Fibroblast of skin of right biceps (primary cell): Measurements from ENCODE around the gene PRR36.
"Not testable (repeated sequence)": the region's sequence is repeated elsewhere in the genome, so short reads cannot be mapped to it uniquely, and the experiment has no call there.

ENCODE experiments used
- DNase-seq: peaks from one replicate; pipeline ENCODE4 v3.0.0-alpha.2; 2013

The PRR36 gene

DNA sequence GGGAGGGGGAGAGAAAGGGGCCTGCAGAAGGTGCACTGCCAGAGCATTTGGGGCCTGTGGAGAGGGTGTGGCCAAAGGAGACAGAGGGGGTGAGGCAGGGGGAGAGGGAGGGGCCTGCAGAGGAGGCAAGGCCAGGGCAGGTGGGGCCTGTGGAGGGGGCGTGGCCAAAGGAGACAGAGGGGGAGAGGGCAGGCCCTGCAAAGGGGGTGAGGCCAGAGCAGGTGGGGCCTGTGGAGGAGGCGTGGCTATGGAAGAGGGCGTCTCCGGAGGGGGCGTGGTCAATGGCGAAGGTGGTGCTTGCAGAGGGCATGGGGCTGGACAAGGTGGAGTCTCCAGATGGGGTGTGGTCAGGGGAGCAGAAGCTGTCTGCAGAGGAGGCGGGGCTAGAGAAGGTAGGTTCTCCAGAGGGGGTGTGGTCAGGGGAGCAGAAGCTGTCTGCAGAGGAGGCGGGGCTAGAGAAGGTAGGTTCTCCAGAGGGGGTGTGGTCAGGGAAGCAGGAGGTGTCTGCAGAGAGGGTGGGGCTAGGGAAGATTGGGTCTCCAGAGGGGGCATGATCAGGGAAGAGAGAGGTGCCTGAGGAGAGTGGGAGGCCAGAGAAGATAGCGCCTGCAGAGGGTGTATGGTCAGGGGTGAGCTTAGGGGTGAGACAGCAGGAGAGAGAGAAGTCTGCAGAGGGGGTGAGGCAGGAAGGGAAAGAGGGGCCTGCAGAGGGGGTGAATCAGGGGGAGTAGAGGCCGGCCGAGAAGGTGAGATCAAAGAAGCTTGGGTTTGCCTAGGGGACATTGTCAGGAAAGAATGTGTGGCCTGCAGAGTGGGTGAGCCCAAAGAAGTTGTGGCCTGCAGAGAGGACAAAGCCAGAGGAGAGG, 3.4 kb downstream of the PRR36 start:
- peak; percentile 53 for DNase-seq

DNA sequence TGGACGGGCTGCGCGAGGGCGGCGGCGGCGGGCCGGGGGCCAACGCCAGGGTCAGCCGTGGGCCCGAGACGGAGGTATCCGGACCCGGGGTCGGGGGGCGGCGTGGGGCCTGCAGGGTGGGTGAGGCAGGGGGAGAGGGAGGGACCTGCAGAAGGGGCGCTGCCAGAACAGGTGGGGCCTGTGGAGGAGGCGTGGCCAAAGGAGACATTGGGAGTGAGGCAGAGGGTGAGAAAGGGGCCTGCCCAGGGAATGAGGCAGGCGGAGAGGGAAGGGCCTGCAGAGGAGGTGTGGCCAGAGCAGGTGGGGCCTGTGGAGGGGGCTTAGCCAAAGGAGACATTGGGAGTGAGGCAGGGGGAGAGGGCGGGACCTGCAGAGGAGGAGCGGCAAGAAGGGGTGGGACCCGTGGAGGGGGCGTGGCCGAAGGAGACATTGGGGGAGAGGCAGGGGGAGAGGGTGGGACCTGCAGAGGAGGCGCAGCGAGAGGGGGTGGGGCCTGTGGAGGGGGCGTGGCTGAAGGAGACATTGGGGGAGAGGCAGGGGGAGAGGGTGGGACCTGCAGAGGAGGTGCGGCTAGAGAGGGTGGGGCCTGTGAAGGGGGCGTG, 4.2 kb downstream of the PRR36 start:
- DNase-seq = peak; percentile 45

DNA sequence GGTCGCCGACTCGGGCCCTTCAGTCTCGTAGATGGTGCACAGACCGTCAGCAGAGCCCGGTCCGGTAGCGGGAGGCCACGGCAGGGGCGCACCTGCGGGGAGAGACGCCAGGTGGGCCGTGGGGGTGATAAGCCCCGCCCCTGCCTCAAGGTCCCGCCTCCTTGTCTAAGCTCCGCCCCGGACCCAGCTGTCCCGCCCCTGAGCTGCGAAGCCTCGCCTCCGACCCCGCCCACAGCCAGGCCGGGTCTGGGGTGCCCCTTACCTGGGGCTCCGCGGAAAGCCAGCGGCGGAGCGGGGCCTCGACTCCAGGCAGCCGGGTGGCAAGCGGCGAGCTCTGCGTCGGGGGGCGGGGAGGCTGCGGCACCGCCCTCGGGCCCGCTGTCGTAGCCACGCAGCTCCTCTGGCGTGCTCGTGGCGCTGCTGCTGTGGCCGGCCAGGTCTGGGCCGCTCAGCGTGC, 4.7 kb downstream of the PRR36 start:
- peak; percentile 34 for DNase-seq

DNA sequence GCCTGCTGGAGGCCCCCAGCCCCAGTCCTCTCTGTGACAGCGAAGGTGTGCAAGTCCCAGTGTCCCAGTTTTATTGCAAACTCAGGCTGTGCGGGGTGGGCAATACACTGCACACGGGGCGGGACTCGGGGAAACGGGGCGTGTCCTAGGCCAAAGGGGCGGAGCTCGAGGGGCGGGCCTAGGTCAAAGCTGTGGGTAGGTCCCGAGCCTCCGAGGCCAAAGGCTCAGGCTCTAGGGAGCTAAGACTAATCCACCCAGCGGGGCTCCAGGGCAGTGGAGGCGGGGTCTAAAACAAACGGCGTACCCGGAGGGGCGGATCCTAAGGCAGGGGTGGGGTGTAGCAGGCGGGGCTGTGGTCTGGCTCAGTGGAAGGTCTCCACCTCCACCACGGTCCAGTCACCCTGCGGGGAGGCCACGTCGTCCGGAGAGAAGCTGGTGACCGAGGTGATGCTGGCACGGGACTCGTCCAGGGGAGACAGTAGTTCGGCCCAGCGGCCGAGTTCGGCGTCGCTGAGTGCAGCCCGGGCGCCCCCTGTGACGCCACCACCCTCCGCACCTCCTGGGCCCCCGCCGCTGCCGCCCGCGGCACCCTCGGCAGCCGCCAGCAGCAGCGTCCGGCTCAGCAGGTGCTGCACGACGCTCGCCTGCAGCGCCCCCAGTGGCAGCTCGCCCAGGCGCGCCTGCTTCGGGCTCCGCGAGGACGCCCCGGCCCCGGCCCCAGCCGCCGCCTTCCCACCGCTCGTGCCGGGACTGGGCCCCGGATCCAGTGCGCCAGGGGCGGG, 5.3 kb downstream of the PRR36 start:
- peak; percentile 57 for DNase-seq

DNA sequence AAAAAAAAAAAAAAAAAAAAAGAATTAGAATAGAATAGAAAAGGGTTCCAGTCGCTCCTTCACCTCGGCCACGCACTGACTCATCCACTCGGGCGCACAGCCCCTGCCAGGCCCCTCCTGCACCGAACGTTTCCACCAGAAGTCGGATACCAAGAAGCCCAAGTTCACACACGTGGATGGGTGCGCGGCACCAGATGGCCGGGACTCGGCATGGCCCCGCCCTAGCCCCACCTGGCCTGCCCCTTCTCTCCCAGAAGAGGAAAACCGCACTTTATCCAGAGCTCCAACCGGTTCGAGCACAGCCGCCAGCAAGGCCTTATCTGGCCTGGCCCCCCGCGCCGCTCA, 5.9 kb downstream of the PRR36 start:
- DNase-seq = no peak

DNA sequence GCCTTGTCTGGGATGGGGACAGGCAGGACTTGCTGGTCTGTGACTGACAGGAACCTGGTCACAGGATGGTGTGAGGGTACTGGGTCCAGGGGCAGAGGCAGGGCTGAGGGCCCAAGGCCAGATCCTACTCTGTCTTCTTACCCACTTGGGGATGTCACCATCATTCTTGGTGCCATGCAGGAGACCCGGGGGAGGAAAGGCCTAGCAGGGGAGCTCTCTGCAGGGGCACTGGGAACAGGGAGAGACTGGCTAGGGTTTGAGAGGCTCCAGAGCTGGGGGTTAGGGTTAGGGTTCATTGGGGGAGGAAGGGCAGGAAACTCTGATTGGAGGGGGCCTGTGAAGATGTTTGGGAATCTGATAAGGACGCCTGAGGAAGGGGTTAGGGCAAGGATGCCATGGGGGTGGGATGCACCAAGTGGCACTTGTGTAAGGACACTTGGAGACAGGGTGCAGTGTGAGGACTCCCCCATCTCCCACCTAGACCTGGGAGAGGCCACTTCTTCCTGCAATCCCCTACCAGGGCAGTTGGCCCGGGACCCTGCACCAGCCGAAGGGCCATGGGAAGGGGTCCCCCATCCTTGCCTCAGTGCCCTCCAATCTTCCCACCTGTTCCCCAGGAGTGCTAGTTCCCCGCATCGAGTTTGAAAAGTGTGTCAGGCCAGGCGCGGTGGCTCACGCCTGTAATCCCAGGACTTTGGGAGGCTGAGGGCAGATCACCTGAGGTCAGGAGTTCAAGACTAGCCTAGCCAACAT, 6.9 kb downstream of the PRR36 start:
- DNase-seq = no peak

DNA sequence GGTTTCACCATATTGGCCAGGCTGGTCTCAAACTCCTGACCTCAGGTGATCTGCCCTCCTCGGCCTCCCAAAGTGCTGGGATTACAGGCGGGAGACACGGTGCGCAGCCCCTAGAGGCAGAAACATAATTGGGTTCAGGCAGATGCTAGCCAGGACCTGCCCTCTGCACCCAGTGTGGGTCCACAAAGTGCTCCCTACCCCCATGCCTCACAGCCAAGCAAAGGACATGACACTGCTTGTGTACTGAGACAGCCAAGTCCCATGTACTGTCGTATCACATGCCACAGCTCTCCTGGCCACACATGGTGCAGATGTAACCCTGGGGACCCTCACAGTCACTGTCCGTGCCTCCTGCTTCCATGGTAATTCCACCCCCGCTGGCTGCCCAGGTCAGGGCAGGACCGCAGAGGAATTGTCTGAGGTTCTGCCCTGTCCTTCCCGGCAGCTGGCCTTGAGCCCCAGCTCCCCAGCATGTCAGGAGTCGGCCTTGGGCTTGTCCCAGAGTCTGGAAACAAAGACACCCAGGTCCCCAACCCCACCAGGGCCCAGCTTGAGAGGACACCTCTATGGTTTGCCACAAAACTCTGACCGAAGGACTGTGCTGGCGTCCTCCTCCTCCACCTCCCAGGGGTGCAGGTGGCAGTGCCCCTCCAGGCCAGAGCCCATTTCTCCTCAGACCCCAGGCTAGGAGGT, 7.6 kb downstream of the PRR36 start:
- no peak for DNase-seq

DNA sequence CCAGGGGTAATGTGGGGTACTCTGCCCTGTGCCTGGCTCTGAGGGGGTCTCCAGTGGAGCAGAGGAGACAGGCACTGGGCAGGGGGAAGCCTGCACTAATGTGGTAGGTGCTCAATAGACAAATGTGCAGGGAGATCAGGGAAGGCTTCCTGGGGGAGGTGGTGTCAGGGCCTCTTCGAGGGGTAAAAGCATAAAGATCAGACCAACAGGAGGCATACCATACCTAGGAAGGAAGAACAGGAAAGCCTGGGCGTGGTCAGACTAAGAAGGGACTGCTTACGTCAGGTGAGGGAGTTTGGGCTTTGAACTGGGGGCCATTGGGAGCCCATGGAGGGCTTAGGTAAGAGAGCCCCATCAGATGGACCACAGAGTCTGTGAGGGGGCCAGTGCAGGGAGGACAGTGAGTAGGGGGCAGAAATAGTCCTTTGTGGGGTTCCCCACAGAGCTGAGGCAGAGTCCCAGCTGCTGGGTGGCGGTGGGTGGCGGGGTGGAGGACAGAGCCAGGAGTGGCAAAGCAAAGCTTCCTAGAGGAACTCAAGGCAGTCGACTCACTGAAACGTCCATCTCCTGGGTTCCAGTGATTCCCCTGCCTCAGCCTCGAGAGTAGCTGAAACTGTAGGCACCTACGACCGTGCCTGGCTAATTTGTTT, 8.8 kb downstream of the PRR36 start:
- no peak for DNase-seq

DNA sequence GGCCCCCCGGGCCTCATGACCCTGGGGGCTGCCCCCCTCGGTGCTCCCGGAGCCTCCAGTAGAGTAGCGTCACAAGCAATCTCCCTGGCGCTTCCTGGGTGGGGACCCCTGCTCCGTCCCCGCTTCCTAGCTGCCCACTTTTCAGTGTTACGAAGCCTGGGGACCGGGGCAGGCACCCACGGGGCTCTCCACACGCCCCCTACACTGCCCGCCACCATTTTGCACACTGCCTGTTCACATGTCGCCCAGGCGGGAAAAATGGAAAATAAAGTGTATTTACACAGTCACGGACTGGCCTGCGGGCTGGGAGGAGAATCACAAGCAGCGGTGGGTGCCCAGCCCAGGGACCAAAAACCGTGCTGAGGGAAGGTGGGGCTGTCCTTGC, 9.5 kb downstream of the PRR36 start:
- no peak for DNase-seq

DNA sequence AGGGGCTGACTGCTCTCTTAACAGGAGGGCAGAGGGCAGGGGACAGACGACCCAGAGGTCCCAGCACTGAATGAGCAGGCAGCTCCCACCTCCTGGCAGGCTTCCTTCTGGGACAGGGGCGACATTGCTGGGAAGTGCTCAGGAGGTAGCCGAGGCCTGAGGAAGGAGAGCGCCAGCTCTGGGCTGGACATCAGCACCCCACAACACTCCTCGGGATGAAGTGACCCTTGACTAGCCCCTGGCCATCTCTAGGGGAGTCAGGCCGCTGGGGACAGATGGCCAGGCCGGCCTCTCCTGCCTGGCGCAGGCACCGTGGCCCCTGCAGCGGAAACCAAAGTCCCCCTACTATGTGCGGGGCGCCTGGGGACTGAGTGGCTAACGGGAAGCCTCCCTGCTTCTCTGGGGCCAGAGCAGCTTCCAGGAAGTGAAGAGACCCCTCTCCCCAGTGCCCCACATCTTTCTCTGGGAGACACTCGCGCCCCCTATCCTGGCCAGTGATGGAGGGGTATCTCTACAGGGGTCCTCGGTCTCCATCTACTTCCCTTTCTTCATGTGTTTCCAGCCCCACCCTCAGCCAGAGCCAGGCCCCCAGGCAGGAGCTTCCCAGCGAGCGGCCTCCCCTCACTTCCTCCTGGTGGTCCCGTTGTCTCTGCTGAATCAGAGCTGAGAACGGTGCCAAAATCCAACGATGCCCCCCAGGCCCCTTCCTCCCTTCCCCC, 10.1 kb downstream of the PRR36 start:
- DNase-seq = no peak

DNA sequence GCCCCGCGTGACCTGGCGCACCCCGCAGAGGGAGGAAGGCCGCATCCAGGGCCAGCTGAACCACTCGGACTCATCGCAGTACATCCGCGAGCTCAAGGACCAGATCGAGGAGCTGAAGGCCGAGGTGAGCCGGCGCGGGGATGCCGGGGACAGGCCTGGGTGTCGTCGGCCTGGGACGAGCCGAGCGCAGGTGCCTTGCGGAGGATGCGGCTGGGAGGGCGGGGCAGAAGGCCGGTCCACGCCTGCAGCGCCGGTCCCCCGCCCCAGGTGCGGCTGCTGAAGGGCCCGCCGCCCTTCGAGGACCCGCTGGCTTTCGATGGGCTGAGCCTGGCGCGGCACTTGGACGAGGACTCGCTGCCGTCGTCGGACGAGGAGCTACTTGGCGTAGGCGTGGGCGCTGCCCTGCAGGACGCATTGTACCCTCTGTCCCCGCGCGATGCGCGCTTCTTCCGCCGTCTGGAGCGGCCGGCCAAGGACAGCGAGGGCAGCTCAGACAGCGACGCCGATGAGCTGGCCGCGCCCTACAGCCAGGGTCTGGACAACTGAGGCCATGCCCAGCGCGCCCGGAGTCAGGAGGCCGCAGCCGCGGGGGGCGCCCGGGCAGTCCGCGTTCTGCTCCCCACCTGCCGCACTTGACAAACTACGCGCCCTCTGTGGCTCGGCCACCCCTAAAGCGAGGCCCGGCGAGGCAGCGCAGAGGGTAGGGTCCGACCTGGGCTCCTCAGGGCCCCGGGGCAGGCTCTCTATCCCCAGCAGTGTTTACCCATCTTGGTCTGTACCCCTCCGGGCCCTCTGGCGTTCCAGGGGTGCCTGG, 10.8 kb downstream of the PRR36 start:
- no peak for DNase-seq

DNA sequence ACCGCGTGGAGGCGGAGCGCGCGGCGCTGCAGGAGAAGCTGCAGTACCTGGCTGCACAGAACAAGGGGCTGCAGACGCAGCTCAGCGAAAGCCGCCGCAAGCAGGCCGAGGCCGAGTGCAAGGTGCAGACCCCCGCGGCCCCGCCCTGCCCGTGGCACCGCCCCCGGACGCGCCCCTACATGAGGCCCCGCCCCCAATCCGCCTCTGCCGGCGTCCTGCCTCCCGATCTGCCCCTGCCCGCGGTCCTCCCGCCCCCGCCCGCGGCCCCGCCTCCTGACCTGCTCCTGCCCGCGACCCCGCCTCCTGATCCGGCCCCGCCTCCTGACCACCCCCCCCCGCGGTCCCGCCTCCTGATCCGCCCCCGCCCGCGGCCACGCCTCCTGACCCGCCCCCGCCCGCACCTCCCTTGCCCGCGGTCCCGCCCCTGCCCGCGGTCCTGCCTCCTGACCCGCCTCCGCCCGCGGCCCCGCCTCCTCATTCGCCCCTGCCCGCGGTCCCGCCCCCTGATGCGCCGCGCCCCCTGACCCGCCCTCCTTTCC, 11.7 kb downstream of the PRR36 start:
- peak; percentile 64 for DNase-seq

DNA sequence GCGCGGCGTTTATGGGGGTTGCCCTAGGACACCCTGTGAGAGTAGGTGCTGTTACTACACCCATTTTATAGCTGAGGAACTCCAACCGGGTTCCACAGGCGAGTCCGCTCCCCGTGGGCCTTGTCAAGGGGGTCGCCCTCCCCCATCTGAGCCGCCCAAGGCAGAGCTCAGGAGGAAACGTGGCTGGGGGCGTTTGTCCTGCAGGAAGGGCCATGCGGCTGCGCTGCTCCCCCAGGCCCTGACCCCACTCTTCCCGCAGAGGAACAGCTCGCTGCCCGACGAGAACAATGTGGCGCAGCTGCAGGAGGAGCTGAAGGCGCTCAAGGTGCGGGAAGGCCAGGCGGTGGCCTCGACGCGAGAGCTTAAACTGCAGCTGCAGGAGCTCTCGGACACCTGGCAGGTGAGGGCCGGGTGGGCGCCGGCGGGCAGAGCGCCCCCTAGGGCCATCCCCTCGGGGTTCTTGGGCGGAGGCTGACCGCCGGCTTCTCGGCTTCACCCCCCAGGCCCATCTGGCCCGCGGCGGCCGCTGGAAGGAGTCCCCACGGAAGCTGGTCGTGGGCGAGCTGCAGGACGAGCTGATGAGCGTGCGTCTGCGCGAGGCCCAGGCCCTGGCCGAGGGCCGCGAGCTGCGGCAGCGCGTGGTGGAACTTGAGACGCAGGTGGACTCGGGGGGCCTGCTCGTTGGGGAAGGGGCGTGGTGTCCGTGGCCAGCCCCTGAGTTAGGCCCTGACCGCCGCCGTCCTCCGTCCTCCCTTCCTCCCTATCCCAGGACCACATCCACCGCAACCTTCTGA, 12.4 kb downstream of the PRR36 start:
- DNase-seq = no peak

DNA sequence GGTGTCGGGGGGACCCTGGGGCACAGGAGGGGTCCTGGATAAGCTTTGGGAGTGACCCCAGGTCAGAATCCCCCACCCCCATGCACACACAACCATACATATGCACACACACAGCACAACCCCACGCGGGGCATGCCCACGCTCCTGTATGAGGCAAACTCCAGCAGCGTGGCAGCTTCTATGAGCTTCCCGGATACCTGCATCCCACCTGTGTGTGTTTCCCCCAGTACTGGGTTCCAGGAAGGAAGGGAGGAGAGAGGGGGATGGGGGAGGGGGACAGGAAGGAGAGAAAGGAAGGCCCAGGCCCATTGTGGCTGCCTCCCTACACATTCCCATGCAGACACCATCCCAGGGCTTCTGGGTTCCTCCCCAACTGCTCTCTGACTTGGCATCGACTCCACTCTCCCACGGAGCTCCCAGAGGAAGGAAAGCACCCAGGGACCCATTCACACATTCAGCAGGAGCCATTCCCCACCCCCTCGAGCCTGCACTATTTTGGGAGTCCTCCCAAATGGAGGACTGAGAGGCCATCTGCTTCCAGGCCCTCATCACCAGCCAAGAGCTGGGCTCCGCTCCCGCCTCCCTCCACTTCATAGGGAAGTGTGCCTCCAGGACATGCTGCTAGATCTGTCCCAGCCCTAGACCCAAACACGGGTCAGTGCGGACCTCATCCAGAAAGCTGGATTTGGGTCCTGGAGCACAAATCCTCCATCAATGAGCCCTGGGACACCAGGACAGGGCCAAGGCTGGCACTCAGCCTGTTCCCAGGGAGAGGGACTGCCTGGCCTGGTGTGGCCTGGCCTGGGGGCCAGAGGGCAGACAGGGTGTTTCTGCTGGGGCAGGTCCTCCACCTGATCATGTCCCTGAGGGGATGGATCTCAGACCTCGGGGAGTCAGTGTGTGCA, 13.2 kb downstream of the PRR36 start:
- no peak for DNase-seq

DNA sequence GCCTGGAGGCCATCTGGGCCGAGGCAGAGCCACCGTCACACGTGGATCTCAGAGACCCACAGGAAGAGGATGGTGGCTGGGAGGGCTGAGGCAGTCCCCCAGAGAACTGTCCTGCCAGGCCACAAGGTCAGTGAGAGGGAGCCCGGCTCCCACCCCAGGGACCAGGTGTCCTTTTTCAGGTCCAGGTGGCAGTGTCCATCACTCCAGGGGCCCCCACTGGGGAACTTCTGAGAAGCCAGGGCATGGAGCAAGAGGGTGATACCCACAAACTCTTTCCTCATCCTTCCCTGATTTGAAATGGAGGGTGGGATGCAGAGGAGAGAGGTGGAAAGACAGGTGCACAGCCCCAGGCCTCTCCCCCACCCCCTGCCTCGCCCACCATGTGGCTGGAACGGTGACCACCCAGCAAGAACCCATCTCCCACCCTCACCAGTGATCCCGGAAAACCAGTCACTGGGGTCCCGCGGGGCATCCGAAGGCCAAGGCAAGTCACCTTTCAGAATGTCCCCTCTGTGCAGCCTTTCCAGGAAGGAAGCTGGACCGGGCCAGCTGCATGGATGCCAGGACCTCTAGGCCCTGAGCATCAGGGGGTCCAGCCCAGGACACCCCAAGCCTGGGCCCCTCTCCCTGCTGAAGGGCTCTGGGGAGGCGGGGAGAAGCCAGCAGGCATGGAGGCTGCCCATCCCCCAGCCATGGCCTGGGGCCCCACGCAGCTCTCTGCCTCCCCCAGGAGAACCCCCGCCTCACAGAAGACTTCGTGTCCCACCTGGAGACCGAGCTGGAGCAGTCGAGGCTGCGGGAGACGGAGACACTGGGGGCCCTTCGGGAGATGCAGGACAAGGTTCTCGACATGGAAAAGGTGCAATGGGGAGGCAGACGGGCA, 14.1 kb downstream of the PRR36 start:
- no peak for DNase-seq

DNA sequence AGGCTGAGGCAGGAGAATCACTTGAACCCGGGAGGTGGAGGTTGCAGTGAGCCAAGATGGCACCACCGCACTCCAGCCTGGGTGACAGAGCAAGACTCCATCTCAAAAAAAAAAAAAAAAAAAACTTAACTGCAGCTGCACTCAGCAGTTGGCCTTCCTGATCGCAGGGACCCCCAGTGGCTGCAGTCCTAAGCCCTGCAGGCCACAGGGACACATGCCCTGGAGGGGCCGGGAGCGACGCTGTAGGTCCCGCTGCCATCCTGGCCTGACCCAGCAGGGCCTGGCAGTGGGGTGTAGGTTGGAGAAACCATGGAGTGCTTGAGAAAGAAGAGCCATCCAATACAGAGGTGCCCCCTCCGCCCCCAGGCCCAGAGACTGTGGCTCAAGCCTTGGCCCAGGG, 15.1 kb downstream of the PRR36 start:
- not testable (repeated sequence) for DNase-seq
